HG03175 (cell line): ENCODE measurements around the gene SPRR2G.
"Not testable (repeated sequence)": the region's sequence is repeated elsewhere in the genome, so short reads cannot be mapped to it uniquely, and the experiment has no call there.

Source experiments
- ATAC-seq: cut with Tn5 transposase; IDR thresholded peaks from one replicate; pipeline ENCODE4 v1.9.1; 2021; ENCODE audit warnings: mild to moderate bottlenecking, moderate library complexity; ENCODE audit not compliant: unreplicated experiment

Gene SPRR2G

GRCh38 chr1:153115264-153115663 lies 35.4 kb downstream of the SPRR2G start:
- ATAC-seq = not testable (repeated sequence)

- ATAC-seq = no peak
These were observed 37.3 kb downstream of the SPRR2G start, which contains the start of gene SPRR2F for GRCh38 chr1:153113416-153113815. SPRR2F (minus strand) TSS chr1:153113516; CDS start chr1:153112733, 783 bp downstream.

- not testable (repeated sequence) for ATAC-seq
These were observed 38.2 kb downstream of the SPRR2G start for GRCh38 chr1:153112454-153112853.

GRCh38 chr1:153100245-153100644 lies 50.4 kb downstream of the SPRR2G start:
- no peak for ATAC-seq
